ENCODE data around the gene PHEX.

GRCh38 chrX:22206781-22207180, 174.7 kb downstream of the PHEX start:
- TF ChIP-seq CTCF (IDR thresholded peaks at IDR 0.05; ENCODE audit: insufficient read depth, low read length, poor library complexity, severe bottlenecking), result no peak
- no peak for TF ChIP-seq EZH2phosphoT487 (conservative IDR thresholded peaks at IDR 0.05; ENCODE audit: low read length)
